HG03139 (cell line): ENCODE data around the gene SUSD2.
"Not testable (repeated sequence)": the region's sequence is repeated elsewhere in the genome, so short reads cannot be mapped to it uniquely, and the experiment has no call there.

Experiments used
- ATAC-seq: cut with Tn5 transposase; IDR thresholded peaks from one replicate; pipeline ENCODE4 v1.9.1; 2021; ENCODE audit not compliant: unreplicated experiment

The SUSD2 gene

GRCh38 chr22:24176040-24176439 is 5.2 kb upstream of the SUSD2 start:
- ATAC-seq, result no peak

- no peak for ATAC-seq
Measured at GRCh38 chr22:24176630-24177029, 4.7 kb upstream of the SUSD2 start.

DNA sequence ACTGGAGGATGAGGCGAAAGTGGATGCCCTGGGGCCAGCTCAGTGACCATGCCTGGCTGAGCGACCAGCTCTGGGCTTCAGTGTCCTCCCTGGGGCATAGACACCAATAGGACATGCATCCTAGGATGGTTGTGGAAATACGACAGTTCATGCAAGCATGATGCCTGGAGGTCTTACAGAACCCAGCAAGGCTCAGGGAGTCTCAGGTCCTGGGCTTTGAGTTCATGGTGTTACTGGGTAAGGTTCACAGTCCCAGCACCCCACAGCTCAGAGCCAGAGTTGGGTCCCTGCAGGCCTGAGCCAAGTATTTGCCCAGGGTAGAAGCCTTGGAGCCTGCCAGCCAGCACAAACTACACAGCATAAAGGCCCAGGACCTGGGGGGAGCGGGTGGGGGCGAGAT is 4.2 kb upstream of the SUSD2 start:
- no peak for ATAC-seq

- ATAC-seq, result no peak
Measured at GRCh38 chr22:24177456-24177855, 3.8 kb upstream of the SUSD2 start.

DNA sequence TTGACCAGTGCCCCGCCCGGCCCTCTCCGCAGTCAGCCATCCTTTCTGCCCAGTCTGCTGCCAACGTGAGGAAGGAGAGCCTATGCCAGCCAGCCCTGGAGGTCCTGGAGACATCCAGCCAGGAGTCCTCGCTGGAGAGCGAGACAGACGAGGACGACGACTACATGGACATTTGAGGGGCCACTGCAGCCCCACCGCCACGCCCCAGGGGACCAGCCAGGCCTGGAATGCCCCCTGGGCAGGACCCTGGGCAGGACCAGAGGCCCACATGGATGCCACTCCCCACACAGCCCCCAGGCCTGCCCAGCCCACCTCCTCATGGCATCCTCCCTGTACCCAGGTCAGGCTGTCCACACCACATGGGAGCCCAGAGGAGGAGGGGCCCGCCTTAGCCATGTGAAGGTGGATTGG is 3.3 kb upstream of the SUSD2 start:
- no peak for ATAC-seq

DNA sequence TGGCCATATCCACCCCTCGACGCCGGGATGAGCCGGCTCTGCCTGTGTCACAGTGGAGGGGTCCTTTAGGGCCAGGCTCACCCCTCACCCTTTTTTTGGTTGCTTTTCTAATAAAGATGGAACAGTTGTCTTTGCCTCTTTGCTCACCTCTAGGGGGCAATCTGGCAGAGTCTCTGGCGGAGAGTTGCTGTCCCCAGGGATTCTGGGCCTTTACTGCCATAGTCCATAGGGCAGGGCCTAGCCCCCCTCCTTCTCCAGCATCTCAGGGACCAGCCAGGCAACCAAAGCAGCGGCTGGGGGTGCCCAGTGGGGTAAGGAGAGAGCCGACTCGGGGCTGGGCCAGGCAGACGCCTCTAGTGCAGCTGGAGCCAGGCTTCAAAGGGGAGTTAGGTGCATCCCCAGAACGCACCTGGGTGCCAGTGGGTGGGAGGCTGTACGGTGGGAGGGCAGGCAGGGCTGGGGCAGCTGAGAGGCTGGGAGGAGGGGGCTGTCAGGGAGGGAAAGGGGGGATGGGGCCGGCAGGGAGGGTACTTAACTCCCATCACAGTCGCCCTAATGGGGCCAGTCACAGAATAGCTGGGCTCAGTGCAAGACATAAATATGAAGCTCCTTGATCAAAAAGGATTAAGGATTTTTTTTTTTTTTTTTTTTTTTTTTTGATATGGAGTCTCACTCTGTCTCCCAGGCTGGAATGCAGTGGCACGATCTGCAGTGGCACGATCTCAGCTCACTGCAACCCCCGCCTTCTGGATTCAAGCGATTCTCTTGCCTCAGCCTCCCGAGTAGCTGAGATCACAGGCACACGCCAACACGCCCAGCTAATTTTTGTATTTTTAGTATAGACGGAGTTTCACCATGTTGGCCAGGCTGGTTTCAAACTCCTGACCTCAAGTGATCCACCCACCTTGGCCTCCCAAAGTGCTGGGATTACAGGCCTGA is 2.5 kb upstream of the SUSD2 start:
- no peak for ATAC-seq

GRCh38 chr22:24179478-24180210 is 1.6 kb upstream of the SUSD2 start:
- no peak for ATAC-seq

DNA sequence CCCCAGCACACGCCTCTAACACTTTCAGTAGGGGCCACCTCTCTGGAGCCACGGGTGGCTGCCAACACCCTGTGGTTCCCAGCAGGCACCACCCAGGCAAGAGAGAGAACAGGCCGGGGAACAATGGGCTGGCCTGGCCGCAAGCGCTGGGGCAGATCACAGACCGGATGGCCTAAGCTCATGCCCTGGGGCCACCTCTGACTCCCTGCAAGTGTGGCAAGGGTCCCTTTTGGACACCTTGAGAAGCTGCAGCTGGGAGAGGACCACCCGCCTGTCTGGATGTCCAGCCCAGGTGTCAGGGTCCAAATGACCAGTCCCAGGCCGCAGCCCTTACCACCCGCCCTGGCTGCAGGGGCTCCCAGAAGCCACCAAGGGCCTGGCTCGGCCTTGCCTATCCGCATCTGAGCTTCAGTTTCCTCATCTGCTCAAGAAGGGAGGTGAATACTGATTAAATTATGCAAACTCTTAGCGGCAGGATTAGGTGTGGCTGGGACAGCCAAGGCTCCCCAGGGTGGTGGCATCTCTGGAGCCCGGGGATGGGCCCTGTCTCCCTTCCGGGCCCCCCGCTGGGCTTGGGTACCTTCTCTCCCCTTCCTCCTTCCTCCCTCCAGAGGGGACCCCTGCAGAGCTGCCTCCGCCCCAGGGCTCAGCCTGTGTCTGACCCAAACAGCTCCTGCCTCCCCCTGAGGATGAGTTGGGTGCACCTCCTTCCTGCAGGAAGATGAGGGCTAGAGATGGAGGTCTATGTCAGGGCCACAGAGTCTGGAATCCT is 785 bp upstream of the SUSD2 start:
- no peak for ATAC-seq

DNA sequence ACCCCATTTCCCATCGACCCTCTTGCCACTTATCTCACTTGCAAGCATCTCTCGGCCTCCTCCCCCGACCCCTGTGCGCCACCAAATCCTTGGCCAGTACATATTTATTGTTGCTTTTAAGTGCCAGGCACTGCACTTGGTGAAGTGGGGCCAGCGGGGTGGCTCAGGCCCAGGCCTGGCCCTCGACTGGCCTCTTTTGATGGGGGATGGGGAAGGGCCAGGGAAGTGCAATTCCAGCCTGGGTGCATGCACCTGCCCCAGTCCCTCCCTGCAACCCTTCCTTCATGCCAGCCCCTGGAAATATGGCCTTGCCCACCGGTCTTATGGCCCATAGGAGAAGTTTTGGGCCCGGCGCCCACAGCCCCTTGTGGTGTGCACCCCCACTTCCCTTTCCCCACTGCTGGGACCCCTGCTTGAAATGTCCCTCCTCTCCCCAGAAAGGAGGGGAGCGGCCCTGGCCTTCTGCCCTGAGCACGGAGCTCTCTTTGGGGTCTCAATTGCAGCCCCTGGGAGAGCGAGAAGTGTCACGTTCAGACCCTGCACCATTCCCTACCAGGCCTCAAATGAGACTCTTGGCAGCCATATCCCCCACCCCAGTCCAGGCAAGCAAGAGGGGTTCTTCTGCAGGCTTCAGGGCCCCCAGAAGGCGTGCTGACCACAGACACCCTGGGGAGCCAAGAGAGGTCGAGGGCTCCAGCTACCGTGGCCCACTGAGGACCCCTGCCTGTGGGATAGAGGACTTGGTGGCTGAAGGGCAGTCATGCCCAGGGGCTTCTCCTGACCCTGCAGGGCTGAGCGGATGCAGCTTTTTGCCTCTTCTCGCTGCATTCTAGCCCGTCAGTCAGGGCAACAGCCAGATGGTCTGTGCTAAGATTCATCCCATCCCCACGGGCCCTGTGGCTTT is 961 bp downstream of the SUSD2 start:
- no peak for ATAC-seq

DNA sequence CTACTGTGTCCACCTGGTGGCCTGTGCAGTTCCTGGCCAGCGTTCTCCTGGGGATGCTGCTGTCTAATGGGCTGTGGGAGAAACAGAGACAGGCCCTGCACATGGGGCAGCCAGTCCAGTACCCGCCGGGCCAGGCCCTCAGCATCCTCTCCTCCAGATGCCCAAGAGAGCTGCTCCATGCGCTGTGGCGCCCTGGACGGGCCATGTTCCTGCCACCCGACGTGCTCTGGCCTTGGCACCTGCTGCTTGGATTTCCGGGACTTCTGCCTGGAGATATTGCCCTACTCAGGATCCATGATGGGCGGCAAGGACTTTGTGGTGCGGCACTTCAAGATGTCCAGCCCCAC is 1.6 kb downstream of the SUSD2 start:
- not testable (repeated sequence) for ATAC-seq

- no peak for ATAC-seq
Measured at GRCh38 chr22:24183321-24184031, 2.2 kb downstream of the SUSD2 start.

DNA sequence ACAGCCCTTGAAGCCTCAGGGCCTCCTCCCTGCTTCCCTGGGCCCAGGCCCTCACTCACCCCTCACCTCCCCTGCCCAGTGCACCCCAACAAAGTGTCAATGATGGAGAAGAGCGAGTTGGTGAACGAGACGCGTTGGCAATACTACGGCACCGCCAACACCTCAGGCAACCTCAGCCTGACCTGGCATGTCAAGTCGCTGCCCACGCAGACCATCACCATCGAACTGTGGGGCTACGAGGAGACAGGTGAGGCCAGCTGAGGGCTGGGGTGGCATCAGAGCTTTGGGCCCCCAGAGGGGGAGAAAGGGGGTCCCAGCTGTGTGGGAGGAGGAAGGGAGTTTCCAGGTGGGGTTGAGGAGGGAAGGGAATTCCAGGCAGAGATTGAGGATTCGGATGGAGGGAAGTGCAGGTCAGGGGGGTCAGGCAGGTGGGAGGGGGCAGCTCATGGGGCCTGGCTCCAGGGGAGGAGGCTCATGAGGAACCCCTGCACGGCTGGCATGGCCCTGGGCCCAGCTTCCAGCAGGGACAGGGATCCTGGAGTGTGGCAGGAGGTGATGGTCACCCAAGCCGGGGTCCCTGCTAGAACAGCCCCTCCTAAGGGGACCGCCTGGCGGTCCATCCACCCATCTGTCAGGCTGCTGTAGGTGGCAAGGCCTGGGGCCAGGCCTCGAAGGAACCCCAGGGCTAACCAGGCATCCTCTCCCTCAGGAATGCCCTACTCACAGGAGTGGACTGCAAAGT is 2.9 kb downstream of the SUSD2 start:
- ATAC-seq, result no peak

DNA sequence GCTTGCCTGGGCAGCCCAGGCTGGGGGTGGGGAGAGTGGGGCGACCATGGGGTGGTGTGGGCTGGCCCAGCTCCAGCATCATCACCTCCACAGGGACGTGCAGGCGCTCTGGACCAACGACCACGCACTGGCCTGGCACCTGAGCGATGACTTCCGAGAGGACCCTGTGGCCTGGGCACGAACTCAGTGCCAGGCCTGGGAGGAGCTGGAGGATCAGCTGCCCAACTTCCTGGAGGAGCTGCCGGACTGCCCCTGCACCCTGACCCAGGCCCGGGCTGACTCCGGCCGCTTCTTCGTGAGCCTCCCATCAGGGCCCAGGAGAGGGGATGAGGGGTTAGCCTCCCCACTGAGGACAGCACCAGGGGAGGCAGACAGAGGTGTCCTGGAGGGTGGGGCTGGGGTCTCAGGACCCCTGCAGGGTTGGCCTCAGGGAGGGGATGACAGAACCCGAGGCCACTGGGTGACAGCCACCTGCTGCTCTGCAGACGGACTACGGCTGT is 3.8 kb downstream of the SUSD2 start:
- no peak for ATAC-seq

- no peak for ATAC-seq
Measured at GRCh38 chr22:24185501-24186351, 4.4 kb downstream of the SUSD2 start.

DNA sequence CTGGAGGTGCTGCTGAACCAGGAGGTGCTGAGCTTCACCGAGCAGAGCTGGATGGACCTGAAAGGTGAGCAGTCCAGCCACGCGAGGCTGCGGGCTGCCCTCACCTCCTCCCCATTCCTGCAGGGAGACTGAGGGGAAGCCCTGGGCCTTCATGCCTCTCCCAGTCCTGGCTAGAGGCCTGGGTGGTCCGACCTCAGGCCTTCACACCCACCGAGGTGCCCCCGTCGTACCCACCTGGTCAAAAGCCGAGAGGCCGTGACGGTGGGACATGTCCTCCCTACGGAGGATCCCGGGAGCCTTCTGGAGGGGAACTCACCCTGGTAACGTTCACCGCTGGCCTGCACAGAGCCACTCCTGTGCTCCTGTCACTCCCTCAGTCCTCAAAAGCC is 5.1 kb downstream of the SUSD2 start:
- ATAC-seq, result no peak

GRCh38 chr22:24186892-24187670 is 5.8 kb downstream of the SUSD2 start:
- no peak for ATAC-seq
